Endothelial cell of umbilical vein (primary cell): ENCODE measurements around the gene ENTPD7.

ENCODE experiments used
- MYC ChIP-seq: IDR thresholded peaks from one replicate; pipeline ENCODE4 v1.6.1; 2011; ENCODE audit warnings: mild to moderate bottlenecking, low read depth, low read length
- POLR2A ChIP-seq: IDR thresholded peaks from 2 replicates; pipeline ENCODE4 v1.6.1; 2012; ENCODE audit warnings: low read depth, mild to moderate bottlenecking, control low read depth, low read length
- POLR2AphosphoS5 ChIP-seq: IDR thresholded peaks from 2 replicates; pipeline ENCODE4 v1.6.1; 2012; ENCODE audit warnings: low read depth, mild to moderate bottlenecking, control low read depth, low read length, moderate library complexity; ENCODE audit not compliant: insufficient read depth
- TF ChIP-seq, protein P1 (sequence below), 2 donors: IDR thresholded peaks; 1 replicate in 1 of 2; 2 replicates in 1 of 2; pipeline ENCODE4 v1.5.1; 2011; ENCODE audit warnings: low read length in 2 of 2, mild to moderate bottlenecking in 2 of 2, moderate library complexity in 2 of 2, control low read depth in 1 of 2, inconsistent platforms in 1 of 2, low read depth in 1 of 2; ENCODE audit not compliant: insufficient read depth in 1 of 2; ENCODE audit errors: extremely low read depth in 1 of 2

GRCh38 chr10:99689461-99689860 lies 30.2 kb downstream of the ENTPD7 start:
- TF ChIP-seq MYC (no peak), POLR2A (no peak), POLR2AphosphoS5 (no peak)
- TF ChIP-seq, protein P1, sequence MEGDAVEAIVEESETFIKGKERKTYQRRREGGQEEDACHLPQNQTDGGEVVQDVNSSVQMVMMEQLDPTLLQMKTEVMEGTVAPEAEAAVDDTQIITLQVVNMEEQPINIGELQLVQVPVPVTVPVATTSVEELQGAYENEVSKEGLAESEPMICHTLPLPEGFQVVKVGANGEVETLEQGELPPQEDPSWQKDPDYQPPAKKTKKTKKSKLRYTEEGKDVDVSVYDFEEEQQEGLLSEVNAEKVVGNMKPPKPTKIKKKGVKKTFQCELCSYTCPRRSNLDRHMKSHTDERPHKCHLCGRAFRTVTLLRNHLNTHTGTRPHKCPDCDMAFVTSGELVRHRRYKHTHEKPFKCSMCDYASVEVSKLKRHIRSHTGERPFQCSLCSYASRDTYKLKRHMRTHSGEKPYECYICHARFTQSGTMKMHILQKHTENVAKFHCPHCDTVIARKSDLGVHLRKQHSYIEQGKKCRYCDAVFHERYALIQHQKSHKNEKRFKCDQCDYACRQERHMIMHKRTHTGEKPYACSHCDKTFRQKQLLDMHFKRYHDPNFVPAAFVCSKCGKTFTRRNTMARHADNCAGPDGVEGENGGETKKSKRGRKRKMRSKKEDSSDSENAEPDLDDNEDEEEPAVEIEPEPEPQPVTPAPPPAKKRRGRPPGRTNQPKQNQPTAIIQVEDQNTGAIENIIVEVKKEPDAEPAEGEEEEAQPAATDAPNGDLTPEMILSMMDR (IDR thresholded peaks at IDR 0.05; ENCODE audit: extremely low read depth in 1 of 2, insufficient read depth in 1 of 2, low read depth in 1 of 2, low read length in 2 of 2) = no peak
